ENCODE results near the gene LYSMD3.

- TF ChIP-seq CTCF (IDR thresholded peaks at IDR 0.05), result no peak
- no peak for TF ChIP-seq POLR2A (IDR thresholded peaks at IDR 0.05)
- TF ChIP-seq POLR2AphosphoS5 (IDR thresholded peaks at IDR 0.05), result no peak
- no peak for TF ChIP-seq EP300 (IDR thresholded peaks at IDR 0.05)
Observed at GRCh38 chr5:90477073-90477472, 52.3 kb downstream of the LYSMD3 start.
